NCI-H1092 (cell line): ENCODE data around the gene BARX1.
"Not testable (repeated sequence)": the region's sequence is repeated elsewhere in the genome, so short reads cannot be mapped to it uniquely, and the experiment has no call there.

ENCODE experiments used
- DNase-seq: peaks from one replicate; lab custom pipeline; 2025; lab: John Stamatoyannopoulos, UW

The BARX1 gene, protein sequence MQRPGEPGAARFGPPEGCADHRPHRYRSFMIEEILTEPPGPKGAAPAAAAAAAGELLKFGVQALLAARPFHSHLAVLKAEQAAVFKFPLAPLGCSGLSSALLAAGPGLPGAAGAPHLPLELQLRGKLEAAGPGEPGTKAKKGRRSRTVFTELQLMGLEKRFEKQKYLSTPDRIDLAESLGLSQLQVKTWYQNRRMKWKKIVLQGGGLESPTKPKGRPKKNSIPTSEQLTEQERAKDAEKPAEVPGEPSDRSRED

DNA sequence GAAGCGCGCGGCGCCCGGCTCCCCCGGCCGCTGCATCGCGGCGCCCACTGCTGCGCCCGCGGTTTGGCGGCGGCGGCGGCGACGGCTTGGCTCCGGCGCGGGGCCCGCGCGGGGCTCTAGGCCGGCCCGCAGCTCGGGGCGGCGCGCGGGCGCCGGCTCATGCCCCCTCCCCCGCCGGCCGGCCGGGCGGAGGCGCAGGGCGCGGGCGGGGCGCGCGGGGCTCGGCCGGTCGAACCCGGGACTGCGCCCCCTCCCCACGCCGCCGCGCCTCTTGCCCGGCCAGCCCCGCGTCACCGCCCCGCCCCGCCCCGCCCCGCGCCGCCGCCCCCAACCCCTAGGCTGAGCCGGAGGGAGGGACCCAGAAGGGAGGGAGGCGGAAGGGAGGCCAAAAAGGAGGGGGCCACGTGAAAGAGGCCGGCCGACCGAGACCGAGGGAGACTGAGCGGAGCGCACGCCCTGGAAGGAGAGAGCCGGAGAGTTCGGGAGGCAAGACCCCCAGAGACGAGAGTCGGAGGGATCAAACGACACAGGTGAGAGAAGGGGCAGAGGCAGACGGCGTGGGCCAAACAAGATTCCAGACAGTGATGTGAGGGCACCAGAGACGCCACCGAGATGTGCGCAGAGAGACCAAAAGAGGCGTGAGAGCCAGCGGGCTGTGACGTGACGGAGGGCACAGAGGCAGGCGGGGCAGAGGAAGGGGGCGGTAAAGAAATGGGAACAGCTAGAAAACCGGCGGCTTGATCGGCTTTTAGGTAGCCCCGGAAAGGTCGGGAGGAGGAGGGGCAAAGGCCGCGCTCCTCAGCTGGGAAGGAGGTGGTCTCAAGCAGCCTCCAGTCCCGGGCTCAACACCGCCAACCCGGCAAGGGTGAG is at the start of gene BARX1:
Gene BARX1 (minus strand): TSS at position 245 of the 870 bp plus-strand sequence. CDS start 209 bp downstream, at position 36.
- peak; percentile 77 for DNase-seq

DNA sequence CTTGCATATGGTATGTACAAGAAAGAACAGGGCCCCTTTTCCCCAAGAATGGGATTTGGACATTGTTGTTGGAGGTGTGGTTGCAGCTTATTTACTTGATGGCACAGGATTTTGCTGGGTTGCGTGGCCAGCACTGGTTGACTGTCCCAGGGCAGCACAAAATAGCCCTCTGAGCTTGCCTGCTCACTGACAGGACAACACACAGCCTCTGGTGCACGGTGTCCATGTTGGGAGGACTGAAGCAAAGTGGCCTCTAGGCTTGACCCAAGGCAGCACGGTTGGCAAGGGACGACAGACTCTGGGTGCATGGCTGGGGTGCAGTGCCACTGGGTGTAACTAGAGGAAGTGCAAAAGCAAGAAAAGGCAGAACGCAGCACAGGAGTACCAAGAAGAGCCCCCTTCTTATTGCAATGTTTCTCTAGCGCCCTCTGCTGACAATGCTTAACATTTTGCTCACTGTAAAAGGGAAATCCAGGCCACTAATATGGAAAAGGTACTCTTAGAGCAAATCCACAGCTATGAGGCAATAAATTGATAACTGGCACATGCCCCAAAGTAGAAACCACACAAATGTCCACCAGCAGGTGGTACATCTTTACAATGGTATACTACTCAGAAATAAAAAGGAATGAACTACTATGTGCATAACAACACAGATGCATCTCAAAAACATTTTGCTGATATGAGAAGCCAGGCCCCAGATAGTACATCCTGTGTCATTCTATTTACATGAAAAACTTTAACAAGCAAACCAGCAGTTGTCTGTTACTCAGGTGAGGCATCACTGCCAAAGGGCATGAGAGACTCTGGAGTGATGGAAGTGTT is 47.4 kb upstream of the BARX1 start:
- peak; percentile 72 for DNase-seq

DNA sequence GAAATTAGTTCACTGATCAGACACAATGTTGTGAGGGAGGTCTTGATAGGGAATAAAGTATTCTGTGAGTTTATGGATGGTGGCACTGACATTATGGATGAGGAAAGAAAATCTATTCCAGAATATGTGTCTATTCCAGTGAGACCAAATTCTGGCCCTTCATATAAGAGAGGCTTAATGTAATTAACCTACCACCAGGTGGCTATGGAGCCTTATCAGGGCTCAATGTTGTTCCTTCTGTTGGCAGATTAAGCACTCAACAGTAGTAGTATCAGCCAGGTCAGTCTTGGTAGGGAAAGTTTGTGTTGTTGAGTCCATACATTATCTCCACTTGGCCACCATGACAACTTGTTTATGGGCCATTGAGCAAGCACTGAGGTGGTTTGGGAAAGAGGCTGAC is 41.7 kb upstream of the BARX1 start:
- DNase-seq = no peak

DNA sequence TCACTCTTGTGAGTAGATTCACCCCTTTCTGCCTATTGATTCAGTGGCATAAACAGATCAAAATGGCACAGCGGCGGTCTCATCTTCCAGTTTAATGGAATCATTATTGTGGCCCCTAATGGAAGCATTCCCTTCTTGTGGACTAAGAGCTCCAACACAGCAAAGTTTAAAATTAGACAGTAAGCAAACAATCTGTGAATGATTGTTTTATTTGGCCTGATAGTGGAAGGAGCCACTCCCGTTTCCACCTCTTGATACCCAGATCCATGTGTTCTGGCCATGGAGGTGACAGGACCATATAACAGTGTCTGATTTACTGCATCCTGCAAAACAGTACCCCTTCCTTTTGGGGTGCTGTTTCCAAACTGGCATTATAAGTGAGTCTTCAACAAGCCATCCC is 41.2 kb upstream of the BARX1 start:
- no peak for DNase-seq

DNA sequence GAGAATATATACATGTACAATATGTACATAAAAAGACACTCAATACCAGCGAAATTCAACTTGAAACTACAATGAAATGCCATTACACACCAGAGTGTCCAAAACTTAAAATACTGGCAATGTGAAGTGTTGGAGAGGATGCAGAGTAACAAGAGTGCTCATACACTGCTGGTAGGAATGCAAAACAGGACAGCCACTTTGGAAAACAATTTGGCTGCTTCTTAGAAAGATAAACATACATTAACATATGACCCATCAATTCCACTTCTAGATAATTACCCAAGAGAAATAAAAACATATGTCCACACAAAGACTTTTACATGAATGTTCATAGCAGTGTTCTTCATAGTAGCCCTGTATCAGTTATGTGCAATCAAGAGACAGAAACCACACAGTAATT is 39.4 kb upstream of the BARX1 start:
- no peak for DNase-seq

DNA sequence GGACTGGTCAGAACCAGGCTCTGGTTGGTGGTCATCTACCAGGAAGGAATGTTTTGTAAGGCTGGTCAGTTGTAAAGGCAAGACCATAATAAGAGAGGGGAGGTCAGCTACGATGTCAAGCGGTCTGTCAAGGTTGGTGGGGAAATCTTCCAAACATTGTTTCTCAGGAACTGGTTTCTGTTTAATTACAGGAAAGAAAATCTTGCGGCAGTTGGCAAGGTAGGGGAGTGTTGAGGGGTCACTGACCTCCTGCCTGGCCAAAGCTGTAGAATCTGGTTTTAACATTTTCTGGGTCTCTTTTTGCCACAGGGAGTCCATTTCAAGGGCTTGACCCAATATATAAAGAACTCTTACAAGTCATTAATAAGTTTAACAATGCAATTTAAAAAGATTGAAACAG is 39.0 kb upstream of the BARX1 start:
- DNase-seq = no peak

DNA sequence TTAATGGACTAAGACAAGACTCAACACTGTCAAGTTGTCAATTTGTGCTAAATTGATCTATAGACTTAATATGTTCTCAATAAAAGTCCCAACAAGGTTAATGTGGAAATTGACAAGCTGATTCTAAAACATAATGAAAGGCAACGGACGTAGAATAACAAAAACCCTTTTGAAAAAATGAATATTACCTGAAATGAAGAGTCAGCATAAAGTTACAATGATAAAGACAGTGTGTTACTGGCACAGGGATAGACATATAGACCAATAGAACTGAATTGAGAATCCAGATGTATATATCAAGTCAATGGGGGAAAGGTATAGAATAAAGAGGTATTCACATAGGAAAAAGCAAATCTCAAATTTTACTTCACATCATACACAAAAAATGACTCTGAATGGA is 37.7 kb upstream of the BARX1 start:
- no peak for DNase-seq

DNA sequence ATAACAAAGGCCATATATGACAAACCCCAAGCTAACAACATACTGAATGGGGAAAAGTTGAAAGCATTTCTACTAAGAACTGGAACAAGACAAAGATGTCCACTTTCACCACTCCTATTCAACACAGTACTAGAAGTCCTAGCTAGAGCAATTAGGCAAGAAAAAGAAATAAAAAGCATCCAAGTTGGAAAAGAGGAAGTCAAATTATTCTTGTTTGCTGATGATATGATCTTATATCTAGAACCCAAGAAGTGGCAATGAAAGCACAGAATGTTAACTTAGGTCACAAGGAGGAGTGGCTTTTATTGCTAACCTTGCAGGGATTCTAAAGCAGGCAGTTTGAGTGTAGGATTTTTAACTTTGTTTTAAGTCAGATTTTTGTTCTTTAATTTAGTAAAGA is 35.3 kb upstream of the BARX1 start:
- DNase-seq = no peak

DNA sequence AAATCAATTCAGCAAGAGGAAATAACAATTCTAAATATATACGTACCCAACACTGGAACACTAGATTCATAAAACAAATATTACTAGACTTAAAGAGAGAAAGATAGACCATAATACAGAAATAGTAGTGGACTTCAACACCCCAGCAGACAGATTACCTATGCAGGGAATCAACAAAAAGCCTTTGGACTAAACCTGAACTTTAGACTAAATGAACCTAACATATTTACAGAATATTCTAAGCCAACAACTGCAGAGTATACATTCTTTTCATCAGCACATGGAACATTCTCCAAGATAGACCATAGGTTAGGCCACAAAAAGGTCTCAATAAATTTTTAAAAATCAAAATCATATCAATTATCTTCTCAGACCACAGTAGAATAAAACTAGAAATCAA is 32.9 kb upstream of the BARX1 start:
- no peak for DNase-seq

DNA sequence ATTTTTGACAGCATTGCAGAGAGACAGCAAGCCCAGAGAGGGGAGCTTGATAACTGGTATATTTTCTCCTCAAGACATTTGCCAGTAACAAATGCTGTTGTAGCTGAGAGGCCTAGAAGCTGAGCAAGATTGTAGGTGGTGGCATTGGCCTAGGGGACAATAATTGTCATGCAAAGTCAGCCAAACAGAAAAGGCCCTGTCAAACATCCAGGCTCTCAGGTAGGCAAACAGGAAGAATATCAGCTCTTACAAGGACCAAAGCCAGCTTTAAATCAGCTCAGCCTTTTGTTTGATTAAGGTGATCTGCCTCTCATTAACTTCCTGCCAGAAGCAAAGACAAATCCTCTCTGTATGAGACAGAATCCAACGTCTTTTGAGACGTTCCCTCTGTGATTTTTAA is 29.7 kb upstream of the BARX1 start:
- no peak for DNase-seq

DNA sequence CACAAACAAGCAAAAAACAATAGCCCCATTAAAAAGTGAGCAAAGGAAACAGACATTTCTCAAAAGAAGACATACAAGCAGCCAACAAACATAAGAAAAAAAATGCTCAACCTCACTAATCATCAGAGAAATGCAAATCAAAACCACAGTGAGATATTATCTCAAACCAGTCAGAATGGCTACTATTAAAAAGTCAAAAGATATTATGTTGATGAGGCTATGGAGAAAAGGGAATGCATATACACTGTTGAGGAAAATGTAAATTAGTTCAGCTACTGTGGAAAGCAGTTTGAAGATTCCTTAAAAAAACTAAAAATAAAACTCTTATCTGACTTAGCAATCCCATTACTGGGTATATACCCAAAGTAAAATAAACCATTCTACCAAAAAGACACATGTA is 28.7 kb upstream of the BARX1 start:
- DNase-seq = no peak

DNA sequence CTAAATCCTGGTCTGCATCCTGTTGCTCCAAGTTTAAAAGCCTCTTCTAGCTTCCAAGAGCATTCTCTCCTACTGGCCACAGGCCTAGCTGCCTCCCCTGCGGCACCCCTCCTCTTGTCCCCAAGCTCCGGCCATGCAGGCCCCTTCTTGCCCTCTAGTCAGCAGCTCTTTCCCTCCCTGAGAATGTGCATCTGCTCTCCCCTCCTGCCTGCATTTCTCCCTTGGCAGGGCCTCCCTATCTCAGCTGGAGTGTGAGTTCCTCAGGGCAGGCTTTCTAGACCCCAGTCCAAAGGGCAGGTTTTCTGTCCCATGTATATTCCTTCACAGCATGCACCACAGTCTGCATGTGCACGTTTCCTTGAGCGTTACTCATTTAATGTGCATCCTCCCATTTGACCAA is 24.6 kb upstream of the BARX1 start:
- DNase-seq = no peak

DNA sequence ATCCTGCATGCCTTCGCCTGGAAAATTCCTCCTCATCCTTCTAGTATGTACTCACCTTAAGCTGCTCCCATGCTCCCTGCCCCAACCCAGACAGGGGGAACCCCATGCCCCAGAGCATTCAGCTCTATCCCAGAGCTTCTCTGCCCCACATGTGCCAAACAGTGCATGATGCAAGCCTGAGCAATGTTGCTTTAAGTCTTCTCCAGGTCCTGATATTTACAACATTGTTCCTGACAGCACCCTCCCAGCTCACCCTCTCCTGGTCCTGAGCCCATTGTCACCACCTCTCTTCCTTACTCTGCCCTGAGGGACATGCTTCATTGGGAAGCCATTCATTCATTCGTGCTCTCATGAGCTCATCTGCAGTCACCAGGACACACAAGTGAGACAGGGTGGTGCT is 23.4 kb upstream of the BARX1 start:
- DNase-seq = no peak

DNA sequence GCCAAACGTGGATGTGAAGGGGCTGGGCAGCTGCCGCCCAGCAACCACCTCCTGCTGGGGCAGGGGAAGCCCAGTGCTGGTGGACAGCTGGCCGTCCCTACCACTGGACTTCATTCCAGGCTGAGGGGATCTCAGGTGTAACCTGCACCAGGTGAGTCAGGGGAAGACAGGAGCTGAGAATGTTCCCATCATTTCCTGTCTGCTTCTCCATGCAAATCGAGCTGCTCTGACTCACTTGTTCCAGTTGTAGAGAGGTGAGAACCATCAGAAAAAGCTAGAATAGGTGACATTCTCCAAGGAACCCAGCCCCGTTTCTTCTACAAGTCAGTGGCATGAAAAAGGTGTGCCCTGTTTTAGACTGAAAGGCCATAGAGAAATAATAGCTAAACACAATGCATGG is 21.8 kb upstream of the BARX1 start:
- no peak for DNase-seq

DNA sequence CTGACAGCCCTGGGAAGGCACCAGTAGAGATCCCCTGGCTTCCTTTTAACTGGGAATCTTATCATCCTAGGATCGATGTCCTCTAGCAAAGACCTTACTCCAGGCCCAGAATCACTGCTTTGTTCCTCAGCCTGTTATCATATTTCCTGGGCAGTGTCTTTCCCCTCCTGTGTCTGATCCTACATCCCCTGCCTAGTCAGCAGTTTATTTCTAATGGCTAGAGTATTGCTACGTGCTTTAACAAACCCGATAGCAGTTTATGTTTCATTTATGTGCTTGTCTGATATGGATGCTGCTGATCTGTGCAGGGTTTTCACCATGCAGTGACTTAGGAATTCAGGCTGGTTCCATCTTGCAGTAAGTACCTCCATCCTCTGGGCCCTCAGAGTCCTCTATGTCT is 20.9 kb upstream of the BARX1 start:
- no peak for DNase-seq

DNA sequence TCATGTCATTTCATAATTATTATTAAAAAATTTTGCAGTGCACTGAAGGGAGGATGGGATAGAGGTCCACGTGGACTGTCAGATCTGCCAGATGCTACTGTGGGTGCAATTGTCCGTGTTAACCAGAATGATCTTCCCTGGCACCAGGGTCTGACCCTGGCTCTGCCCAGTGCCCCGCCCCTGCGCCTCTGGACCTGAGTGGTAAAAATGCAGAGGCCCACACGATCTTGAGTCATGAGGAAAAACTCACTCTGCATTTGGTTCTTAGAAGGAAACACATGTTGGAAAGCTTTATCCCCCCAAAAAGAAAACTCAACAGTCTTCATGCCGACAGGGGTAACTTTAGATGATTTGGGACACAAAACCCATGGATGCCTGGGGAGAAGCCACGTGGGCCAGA is 20.1 kb upstream of the BARX1 start:
- DNase-seq = no peak

DNA sequence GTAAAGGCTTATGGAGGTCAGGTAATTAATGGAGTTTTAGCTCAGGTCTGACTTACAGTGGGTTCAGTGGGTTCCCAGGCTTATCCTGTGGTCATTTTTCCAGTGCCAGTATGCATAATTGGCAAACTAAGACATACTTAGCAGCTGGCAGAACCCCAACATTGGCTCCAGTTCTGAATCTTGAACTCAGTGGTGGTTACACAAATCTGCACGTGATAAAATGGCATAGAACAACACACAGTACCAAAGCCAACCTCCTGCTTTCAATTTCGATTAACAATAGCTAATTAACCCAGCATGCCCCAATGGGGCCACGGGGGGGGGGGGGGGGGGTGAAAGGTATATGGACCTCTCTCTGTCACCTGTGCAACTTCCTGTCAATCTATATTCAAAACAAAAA is 19.0 kb upstream of the BARX1 start:
- DNase-seq = no peak

DNA sequence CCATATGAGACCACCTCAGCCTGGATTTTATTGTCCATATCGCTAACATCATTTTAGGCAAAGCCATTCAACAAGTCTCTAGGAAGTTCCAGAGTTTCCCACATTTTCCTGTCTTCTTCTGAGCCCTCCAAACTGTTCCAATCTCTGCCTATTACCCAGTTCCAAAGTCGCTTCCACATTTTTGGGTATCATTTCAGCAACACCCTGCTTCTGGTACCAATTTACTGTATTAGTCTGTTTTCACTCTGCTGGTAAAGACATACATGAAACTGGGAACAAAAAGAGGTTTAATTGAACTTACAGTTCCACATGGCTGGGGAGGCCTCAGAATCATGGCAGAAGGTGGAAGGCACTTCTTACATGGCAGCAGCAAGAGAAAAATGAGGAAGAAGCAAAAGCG is 17.5 kb upstream of the BARX1 start:
- not testable (repeated sequence) for DNase-seq

DNA sequence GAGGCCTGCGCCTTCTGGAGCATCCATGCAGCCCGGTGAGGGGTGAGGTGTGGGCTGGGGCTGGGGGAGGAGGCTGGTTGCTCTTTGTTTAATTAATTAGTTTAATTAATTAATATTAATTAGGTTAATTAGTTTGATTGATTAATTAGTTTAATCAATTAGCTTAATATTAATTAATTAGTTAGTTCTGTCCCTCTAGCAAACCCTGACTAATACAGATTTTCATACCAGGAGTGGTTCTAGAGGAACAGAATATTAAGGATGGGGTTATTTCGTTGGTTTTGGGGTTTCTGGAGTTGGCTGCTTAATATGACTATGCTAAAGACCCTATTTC is 14.1 kb upstream of the BARX1 start:
- no peak for DNase-seq

DNA sequence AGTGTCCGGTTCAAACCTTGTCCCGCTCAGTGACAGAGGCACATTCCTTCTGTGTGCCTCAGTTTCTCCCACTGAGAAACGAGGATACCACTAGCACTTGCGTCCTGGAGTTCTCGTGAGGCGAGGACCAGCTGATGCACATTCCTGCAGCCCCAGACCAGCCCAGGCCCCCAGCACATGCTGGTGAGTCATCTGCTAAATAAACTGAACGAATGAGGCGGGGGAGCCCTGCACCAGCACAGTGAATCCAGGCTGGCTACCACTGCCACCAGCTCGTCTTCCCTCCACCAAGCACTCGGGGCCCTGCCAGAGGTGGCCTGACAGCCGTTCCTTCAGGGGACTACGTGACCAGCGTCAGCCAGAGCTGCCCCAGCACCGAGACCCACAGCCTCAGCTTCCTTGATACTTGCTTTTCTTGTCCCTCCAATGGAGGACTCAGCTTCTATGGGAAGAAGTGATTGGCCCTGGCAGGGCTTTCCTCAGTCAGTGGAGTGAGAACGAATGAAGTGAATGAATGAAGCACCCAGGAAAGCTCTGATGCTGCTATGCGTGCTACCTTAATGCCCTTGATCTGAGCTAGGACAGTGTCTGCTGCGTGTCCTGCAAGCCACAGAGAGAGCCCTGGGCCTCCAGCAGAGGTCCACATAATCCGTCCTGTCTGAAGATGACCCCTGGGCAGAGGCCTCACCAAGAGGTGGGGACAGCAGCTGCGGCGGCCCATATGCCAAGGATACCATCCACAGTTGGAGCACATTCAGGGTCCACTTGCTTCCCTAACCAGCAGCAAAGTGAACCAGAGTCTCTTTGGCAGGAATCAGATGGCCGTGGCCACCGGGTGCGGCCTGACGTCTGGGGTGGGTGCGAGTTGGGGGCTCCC is 13.5 kb upstream of the BARX1 start:
- no peak for DNase-seq

DNA sequence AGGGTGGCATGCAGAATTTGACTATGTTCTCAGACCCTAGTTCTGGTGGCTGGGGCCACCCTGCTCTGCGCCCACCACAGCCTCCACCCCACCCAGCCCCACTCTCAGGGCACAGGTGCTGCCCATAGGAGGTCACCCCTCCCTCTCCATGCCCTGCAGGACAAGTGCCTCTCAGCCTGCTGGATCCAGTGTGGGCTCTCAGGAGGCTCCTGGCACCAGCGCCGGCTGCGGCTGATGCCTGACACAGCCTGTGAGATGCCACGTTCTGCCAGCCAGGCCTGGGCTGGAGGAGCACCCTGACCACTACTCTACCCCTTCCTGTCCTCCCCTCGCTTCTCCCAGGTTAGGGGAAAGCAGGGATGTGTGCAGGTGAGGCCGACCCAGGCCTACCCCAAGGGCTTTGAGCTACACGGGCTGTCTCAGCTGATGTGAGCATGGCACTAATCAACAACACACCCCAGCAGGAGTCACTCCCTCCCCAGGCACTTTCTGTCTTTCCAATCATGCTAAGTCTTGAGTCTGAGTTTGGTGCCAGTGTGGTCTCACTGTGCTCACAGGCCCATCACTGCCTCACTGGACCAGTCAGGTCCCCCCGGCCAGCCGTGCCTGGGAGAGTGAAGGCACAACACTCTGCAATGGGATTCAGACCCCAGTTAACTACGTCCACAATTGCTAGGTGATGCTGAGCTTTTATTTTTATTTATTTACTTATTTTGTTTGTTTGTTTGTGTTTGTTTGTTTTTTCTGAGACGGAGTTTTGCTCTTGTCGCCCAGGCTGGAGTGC is 12.1 kb upstream of the BARX1 start:
- DNase-seq = no peak
